Measurements from ENCODE around the gene SH3PXD2A.
A peak's percentile ranks its signal among the peaks of the same experiment; 100 is the strongest.

SH3PXD2A gene

GRCh38 chr10:103572347-103573204, 282.8 kb downstream of the SH3PXD2A start:
- no peak for DNase-seq

GRCh38 chr10:103571656-103571975, 283.8 kb downstream of the SH3PXD2A start:
- DNase-seq = no peak

GRCh38 chr10:103570844-103571655, 284.3 kb downstream of the SH3PXD2A start:
- no peak for DNase-seq

GRCh38 chr10:103569896-103570295, 285.5 kb downstream of the SH3PXD2A start:
- DNase-seq = no peak

GRCh38 chr10:103568505-103568904, 286.9 kb downstream of the SH3PXD2A start:
- no peak for DNase-seq

- no peak for DNase-seq
Measured at GRCh38 chr10:103566536-103566935, 288.8 kb downstream of the SH3PXD2A start.

GRCh38 chr10:103564776-103565520, 290.4 kb downstream of the SH3PXD2A start:
- peak; percentile 15 for DNase-seq

GRCh38 chr10:103564116-103564501, 291.3 kb downstream of the SH3PXD2A start:
- no peak for DNase-seq

GRCh38 chr10:103563231-103564115, 291.9 kb downstream of the SH3PXD2A start:
- no peak for DNase-seq

- no peak for DNase-seq
Measured at GRCh38 chr10:103562383-103562782, 293.0 kb downstream of the SH3PXD2A start.

GRCh38 chr10:103560886-103561285, 294.5 kb downstream of the SH3PXD2A start:
- DNase-seq = no peak

GRCh38 chr10:103559776-103560175, 295.6 kb downstream of the SH3PXD2A start:
- no peak for DNase-seq

GRCh38 chr10:103558911-103559310, 296.5 kb downstream of the SH3PXD2A start:
- DNase-seq = no peak

GRCh38 chr10:103557455-103557854, 297.9 kb downstream of the SH3PXD2A start:
- no peak for DNase-seq

- no peak for DNase-seq
Measured at GRCh38 chr10:103556383-103557007, 298.9 kb downstream of the SH3PXD2A start.

GRCh38 chr10:103555712-103556111, 299.7 kb downstream of the SH3PXD2A start:
- DNase-seq = no peak

- DNase-seq = no peak
Measured at GRCh38 chr10:103555325-103555649, 300.1 kb downstream of the SH3PXD2A start.

- DNase-seq = no peak
Measured at GRCh38 chr10:103554488-103555324, 300.7 kb downstream of the SH3PXD2A start.

- no peak for DNase-seq
Measured at GRCh38 chr10:103553743-103554487, 301.5 kb downstream of the SH3PXD2A start.
